22Rv1 (cell line): ENCODE results near the gene ADAMTS3.

Experiments
- H3K27ac ChIP-seq: fragments of 450-650 bp; 2 replicates; pipeline ENCODE4 v1.5.1; 2017
- CTCF ChIP-seq: fragments of 450-650 bp; IDR thresholded peaks from 2 replicates; pipeline ENCODE4 v1.5.1; 2017; ENCODE audit warnings: mild to moderate bottlenecking
- ZFX ChIP-seq: fragments of 450-650 bp; IDR thresholded peaks from 2 replicates; pipeline ENCODE4 v1.6.1; 2017; ENCODE audit warnings: antibody characterized with exemption, borderline replicate concordance

ADAMTS3 gene

GRCh38 chr4:72471816-72472215 lies 97.2 kb downstream of the ADAMTS3 start:
- H3K27ac ChIP-seq: no peak overlapping the region
- TF ChIP-seq CTCF: no peak
- no peak for TF ChIP-seq ZFX

GRCh38 chr4:72468904-72469502 lies 100.0 kb downstream of the ADAMTS3 start:
- TF ChIP-seq ZFX: no peak
- TF ChIP-seq CTCF: peak; percentile 80
- H3K27ac ChIP-seq: no peak overlapping the region

- no peak for TF ChIP-seq CTCF
- no peak for TF ChIP-seq ZFX
- no peak overlapping the region for H3K27ac ChIP-seq
Measured at GRCh38 chr4:72467633-72468032, 101.4 kb downstream of the ADAMTS3 start.

GRCh38 chr4:72463724-72464123 lies 105.3 kb downstream of the ADAMTS3 start:
- TF ChIP-seq ZFX (no peak), CTCF (no peak)
- no peak overlapping the region for H3K27ac ChIP-seq

- H3K27ac ChIP-seq: no peak overlapping the region
- TF ChIP-seq CTCF: no peak
- no peak for TF ChIP-seq ZFX
Measured at GRCh38 chr4:72457158-72457557, 111.9 kb downstream of the ADAMTS3 start.

- H3K27ac ChIP-seq: no peak overlapping the region
- TF ChIP-seq ZFX: no peak
- TF ChIP-seq CTCF: no peak
Measured at GRCh38 chr4:72451349-72451748, 117.7 kb downstream of the ADAMTS3 start.

- TF ChIP-seq ZFX: no peak
- no peak for TF ChIP-seq CTCF
- no peak overlapping the region for H3K27ac ChIP-seq
Measured at GRCh38 chr4:72449705-72450104, 119.3 kb downstream of the ADAMTS3 start.
